PFSK-1 (cell line): Measurements from ENCODE around the gene MRPL1.

ENCODE experiments used
- FOXP2 ChIP-seq: optimal IDR thresholded peaks from 2 replicates; pipeline ENCODE3; 2011; ENCODE audit warnings: borderline replicate concordance, control low read depth, inconsistent platforms; ENCODE audit not compliant: insufficient read depth; ENCODE audit errors: extremely low read length, extremely low read depth
- SIN3A ChIP-seq: IDR thresholded peaks from 2 replicates; pipeline ENCODE4 v1.6.1; 2012; ENCODE audit warnings: mild to moderate bottlenecking, low read length, moderate library complexity, borderline replicate concordance; ENCODE audit not compliant: insufficient read depth
- TF ChIP-seq, protein P1 (sequence below), 2 experiments: IDR thresholded peaks; 2 replicates each; pipeline versions ENCODE4 v1.6.1 to v1.8.0; 2011 to 2012; ENCODE audit warnings: low read depth in 2 of 2, low read length in 2 of 2, control low read depth in 1 of 2, inconsistent platforms in 1 of 2, mild to moderate bottlenecking in 1 of 2, moderate library complexity in 1 of 2; ENCODE audit not compliant: insufficient read depth in 1 of 2

DNA sequence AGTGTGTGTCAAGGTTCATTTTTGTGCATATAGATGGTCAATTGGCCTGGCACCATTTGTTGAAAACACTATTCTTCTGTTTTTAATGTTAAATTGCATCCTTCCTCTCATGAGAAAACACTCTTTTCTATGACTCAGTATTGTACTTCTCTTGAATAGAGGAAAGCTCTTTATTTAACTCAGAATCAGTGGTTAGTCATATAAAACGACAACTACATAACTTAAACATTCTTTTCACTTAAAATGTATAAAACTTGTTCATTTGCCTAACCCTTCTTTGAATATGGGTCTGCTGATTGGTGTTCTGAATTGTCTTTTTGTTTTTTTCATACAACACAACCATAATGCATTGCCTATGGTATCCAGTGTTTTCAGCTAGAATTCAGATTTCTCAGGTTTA, 17.2 kb upstream of the MRPL1 start:
- TF ChIP-seq, protein P1, sequence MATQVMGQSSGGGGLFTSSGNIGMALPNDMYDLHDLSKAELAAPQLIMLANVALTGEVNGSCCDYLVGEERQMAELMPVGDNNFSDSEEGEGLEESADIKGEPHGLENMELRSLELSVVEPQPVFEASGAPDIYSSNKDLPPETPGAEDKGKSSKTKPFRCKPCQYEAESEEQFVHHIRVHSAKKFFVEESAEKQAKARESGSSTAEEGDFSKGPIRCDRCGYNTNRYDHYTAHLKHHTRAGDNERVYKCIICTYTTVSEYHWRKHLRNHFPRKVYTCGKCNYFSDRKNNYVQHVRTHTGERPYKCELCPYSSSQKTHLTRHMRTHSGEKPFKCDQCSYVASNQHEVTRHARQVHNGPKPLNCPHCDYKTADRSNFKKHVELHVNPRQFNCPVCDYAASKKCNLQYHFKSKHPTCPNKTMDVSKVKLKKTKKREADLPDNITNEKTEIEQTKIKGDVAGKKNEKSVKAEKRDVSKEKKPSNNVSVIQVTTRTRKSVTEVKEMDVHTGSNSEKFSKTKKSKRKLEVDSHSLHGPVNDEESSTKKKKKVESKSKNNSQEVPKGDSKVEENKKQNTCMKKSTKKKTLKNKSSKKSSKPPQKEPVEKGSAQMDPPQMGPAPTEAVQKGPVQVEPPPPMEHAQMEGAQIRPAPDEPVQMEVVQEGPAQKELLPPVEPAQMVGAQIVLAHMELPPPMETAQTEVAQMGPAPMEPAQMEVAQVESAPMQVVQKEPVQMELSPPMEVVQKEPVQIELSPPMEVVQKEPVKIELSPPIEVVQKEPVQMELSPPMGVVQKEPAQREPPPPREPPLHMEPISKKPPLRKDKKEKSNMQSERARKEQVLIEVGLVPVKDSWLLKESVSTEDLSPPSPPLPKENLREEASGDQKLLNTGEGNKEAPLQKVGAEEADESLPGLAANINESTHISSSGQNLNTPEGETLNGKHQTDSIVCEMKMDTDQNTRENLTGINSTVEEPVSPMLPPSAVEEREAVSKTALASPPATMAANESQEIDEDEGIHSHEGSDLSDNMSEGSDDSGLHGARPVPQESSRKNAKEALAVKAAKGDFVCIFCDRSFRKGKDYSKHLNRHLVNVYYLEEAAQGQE (IDR thresholded peaks at IDR 0.05; ENCODE audit: insufficient read depth in 1 of 2, low read depth in 2 of 2, low read length in 2 of 2), result no peak
- TF ChIP-seq SIN3A (no peak), FOXP2 (no peak)
